Inflammatory macrophage (primary cell): ENCODE data around the gene CDK5.
A peak's percentile ranks its signal among the peaks of the same experiment; 100 is the strongest.

Experiments
- DNase-seq, 2 donors: peaks; one replicate each; pipeline ENCODE4 v3.0.0-alpha.2; 2020 to 2022

CDK5 gene

GRCh38 chr7:151086802-151087244 is 29.1 kb upstream of the CDK5 start:
- DNase-seq = peak in 1 of 2 donors; percentile 23

DNA sequence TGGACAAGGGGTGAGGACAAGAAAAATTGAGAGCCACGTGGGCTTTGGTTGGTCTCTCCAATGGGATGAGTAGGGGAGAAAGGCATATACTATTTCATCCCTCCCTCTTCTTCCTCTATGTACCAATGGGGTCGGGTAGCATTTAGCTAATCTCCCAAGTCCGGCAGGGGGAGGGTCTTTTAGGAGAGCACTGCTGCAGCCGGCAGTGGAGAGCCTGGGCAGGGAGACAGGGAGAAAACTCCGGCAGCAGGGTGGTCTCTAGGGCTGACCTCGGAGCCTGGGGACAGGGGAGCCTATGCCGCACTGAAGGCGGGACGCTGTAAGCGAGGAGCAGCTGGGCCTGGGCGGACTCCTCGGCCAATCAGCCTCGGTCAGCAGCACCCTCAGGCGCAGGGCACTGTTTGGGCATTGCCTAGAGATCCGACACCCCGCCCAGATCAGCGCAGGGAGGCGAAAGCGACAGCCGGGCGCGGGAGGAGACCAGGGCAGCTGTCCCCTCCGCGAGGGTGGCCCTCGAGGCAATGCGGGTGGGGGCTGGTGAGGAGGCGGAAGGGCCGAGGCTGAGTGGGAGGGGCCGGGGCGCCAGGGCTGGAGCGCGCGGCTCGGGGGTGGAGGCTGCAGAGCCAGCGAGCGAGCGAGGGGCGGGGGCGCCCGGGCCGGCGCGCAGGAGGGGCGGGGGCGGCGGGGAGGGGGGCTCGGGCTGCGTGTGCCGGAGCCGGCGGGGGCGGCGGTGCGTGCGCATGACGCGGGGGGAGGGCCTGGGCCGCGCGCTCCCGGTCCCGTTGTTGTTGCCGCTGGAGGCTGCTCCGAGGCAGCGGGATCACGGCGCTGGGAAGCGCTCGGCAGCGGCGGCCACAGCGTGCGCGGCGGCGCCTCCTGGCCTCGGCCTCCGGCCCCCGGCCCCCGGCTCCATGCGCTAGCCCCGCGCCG is 28.3 kb upstream of the CDK5 start, which contains the start of gene AGAP3:
Gene AGAP3, plus strand, starts transcription at position 785 of the 930 bp plus-strand sequence. CDS start 267 bp downstream, outside the sequence.
- DNase-seq = peak; percentile 91 to 93

DNA sequence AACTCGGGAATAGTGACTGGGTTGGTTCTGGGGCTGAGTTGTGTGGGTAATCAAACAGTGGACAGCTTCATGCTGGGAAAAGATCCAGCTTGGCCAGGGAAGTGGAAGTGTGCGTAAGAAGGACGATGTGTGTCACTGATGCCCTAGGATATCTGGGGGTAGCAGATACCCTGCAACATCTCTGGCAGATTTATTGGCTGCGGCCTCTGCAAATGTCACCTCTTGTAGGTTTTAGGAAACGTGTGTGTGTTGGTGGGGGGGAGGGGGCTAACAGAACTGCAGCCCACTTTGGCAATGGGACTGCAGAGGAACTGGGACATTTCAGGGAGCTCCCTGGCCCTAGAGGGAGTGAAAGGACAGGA is 27.6 kb upstream of the CDK5 start:
- peak in 1 of 2 donors; percentile 7 for DNase-seq

DNA sequence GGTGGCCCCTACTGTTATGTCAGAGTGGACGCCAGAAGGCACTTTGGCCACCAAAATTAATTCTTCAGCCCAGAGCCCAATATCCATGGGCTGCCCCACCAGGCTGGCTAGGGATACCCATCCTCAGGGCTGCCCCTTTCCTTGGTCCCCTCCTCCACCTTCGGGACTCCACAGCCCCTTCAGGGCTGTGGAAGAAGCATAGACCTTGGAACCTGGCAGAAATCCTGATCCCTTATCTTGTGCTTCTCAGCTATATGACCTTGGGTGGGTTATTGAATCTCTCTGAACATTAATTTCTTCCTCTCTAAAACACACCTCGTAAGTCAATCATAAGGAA is 26.1 kb upstream of the CDK5 start:
- no peak for DNase-seq

DNA sequence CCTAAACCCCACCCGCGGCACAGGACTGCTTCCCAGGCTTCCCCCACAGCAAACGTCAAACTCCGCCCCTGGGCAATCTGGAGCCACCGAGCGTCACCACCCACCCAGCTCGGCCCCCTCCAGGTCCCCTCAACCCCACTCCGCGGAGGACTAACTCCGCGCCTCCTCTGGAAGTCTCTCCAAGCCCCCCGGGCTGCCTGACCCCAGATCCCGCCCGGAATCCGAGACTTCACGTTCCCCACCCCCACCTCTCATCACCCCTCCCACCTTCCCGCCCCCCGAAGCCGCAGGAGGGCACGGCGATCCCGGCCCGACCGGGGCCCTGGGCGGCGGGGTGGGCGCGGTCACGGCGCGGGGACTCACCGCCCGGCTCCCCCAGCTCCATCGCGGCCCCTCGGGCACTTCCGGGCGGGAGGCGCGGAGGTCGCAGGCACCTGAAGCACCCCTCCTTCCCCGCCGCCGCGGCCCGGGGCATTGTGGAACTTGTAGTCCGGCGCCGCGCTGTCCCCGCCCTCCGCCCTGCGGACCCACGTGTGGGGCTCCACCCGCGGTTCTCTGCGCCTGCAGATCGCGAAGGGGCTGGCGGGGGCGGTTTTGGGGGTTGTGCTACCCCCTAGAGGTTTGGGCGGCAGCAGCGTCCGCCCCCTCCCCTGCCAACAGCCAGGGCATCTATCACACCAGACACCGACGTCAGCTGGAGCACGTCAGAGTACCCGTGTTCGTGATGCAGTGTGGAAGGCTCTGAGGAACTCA is 25.6 kb upstream of the CDK5 start, which contains the start of gene TMUB1:
Gene TMUB1, minus strand, starts transcription at position 423 of the 753 bp plus-strand sequence. CDS start 930 bp downstream, outside the sequence.
- DNase-seq = peak; percentile 51 to 75

DNA sequence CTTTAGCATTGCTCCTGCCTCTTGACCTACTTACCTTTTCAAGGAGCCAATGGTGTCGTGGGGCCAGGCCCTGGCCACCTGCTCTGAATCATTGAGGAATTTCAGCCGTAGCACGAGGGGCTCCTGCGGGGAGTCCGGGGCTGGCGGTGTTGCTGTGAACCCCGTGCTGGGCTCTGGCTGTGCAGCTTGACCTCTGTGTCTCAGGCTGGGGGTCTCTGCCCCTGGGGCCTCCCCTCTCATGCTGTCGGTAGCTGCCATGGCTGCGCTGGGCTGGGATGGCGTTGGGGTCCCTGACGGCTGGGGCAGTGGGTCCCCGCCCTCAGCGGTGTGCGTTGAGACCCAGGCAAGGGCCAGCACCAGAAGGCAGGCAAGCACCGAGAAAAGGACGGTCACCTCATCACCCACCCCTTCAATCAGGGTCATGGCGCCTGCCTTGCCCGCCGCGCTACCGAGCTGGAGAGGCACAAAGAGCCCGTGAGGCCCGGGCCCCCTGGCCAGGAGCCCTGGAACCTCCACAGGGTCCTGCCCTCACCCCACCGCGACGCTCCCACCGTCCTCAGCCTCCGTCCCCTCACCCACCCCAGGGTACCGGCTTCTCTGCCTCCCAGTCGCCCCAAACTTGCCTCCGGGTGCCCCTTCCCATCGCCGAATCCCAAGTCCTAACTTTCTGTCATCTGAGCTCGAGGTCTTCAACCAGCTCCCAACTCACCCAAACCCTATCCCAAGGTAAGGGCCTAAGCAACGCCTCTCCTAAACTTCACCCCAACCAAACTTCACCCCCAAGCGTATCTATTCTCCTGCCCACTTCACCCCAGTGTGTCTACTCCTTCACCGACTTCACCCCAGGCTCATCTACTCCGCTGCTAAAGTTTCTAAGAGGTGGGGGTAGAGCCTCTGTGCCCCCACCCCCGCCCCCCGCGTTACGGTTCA is 24.7 kb upstream of the CDK5 start:
- no peak for DNase-seq

GRCh38 chr7:151081170-151082101 is 23.7 kb upstream of the CDK5 start:
- DNase-seq = no peak

- peak; percentile 90 to 95 for DNase-seq
These were observed 22.9 kb upstream of the CDK5 start, which contains the start of gene FASTK for GRCh38 chr7:151080522-151081169. FASTK (minus strand) TSS chr7:151080809; CDS start chr7:151080766, 43 bp downstream.

DNA sequence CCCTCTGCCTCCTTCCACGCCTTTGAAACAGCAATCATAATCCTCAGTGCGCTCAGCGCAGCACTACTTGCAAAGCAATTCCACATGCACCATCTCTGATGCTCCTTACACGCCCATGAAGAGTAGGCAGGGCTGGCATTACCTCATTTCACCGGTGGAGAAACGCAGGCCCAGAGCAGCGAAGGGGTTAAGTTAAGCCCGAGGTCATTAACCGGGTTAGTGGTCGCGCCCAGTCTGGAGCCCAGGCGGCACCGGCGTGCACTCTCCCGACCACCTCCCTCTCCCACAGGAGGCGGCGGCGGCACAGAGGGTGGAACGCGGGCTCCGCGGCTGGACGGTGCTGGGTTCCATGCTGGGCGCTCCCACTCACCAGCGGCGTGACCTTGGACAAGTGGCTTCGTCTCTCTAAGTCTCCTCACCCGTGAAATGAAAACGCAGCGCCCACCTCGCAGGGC is 22.4 kb upstream of the CDK5 start:
- peak; percentile 19 to 32 for DNase-seq

GRCh38 chr7:151079199-151079910 is 21.7 kb upstream of the CDK5 start:
- no peak for DNase-seq

DNA sequence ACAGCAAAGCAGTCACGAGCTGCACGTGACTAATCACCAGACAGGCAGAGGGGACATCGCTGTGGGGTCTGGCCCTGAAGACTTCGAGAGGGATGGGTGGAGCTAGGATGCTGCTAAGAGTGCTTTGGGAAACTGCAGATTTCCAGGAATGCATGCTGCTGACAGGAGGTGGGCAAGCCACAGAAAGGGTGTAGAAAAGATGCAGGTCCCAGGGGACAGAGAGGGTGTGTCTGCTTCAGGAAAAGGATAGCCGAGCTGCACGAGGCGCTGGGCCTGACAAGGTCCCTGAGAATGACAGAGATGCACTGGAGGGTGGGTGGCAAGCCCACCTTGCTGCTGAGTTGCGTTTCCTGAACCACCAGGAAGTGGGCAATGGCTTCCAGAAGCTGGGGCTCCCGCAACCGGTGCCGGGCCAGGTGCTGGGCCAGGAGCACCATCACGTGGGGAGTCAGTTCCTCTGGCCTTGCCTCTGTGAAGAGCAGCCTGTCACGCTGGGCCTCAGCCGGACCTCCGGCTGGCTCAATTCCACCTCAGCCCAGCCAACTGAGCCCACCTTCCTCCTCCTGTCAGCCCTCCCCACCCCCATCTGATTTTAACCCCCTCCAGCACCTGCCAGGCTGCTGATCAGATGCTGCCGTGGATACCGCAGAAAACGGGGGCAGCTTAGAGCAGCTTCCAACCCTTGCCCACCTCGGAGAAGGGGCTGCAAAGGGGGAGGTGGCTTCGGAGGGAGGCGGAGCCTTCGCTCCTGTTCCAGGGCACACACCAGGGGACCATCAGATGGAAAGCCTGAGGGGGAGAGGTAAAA is 20.7 kb upstream of the CDK5 start:
- DNase-seq = no peak

- DNase-seq = no peak
These were observed 20.1 kb upstream of the CDK5 start for GRCh38 chr7:151077705-151078232.

- peak in 1 of 2 donors; percentile 16 for DNase-seq
These were observed 19.4 kb upstream of the CDK5 start for GRCh38 chr7:151076863-151077704.

GRCh38 chr7:151075978-151076426 is 18.3 kb upstream of the CDK5 start:
- DNase-seq = no peak

DNA sequence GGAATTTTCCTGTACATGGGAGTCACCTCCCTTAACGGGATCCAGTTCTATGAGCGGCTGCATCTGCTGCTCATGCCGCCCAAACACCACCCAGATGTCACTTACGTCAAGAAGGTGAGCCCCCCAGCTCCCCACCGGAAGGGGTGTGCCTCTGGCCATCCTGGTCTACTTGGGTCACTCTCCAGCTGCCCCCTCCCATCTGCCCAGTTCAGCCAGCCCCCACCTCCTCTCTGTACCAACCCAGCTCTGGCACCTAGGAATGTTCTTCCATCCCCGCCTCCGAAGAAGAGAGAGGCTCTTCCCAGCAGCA is 17.9 kb upstream of the CDK5 start:
- no peak for DNase-seq

DNA sequence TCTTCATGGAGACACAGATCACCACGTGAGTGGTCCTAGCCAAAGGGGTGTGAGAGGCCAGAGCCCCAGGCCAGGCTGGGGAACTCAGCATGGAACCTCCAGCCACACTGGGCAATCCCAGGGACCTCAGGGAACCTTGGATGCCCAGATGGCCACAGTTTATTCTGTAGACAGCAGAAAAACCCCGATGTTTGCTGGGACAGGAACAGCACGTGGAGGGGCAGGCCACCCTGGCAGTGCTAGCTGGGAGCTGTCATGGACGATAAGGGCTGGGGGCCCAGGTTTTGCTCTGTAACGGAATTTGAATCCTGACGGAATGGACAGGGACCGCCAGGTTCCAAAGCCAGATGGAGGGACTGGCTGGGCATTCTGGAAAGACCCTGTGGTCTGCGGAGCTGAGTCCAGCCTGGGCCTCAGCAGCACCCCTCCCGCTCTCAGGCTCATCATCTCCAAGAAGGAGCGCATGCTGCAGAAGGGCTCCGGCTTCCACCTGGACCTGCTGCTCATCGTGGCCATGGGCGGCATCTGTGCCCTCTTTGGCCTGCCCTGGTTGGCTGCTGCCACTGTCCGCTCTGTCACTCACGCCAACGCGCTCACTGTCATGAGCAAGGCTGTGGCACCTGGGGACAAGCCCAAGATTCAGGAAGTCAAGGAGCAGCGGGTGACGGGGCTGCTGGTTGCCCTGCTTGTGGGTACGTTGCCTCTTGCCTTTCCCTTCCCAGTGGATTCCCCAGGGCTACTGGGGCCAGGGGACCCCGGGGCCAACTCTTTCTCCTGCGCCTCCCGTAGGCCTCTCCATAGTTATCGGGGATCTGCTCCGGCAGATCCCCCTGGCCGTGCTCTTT is 17.3 kb upstream of the CDK5 start:
- DNase-seq = no peak

- no peak for DNase-seq
These were observed 16.3 kb upstream of the CDK5 start for GRCh38 chr7:151073990-151074389.
